Suppressor macrophage (primary cell): Measurements from ENCODE around the gene SLC11A2.
"Not testable (repeated sequence)": the region's sequence is repeated elsewhere in the genome, so short reads cannot be mapped to it uniquely, and the experiment has no call there.

Experiments used
- DNase-seq, 4 experiments: peaks; one replicate each; pipeline ENCODE4 v3.0.0-alpha.2; 2020 to 2022

SLC11A2 gene

DNA sequence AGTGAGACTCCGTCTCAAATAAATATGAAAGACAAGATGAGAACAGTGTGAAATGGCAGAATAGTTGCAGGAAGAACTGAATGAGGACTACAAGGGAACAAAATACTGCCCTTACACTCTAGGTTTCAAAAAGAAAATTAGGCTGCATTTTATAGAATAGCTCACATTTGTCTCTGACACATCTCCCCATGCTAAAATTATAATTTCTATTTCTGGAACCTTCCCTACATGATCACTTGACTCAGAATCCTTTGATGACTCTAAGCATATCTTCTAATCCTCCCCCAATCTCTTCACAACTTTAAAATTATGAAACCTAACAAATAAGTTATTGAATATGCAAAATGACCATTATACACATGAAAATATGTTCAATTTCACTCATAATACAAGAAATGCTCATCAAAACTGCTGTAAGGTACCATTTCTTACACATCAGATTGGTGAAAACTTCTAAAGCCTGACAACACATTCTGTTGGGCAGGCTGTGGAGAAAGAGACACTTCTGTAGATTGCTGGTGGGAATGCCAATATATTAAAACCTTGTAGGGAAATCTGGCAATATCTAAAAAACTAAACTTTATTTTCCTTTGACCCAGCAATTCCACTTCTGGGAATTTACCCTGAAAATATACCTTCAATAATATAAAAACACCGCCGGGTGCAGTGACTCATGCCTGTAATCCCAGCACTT is 78.1 kb downstream of the SLC11A2 start:
- peak in 1 of 4 experiments; percentile 40 for DNase-seq

DNA sequence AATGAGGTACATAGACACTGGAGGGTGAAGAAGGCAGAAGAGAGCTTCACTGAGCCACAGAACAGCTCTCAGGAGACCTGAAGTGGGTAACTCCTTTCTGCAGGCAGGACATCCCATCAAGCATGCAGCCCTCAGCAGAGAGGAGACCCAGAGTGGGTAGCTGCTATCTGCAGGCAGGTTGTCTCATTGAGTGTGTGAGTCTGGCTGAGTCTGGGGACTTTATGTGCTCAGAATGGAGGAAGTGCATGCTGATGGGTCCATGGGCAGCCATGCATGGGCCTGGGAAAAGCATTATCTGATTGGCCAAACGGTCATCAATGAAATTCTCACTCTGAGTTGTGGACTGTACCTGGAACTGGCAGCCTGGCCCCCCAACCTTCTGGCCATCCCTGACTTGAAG is 88.5 kb downstream of the SLC11A2 start:
- no peak for DNase-seq

GRCh38 chr12:50936821-50937530 is 89.2 kb downstream of the SLC11A2 start:
- no peak for DNase-seq

- DNase-seq = peak in 2 of 4 experiments; percentile 56 to 65
Measured at GRCh38 chr12:50934981-50935807, 91.0 kb downstream of the SLC11A2 start.

DNA sequence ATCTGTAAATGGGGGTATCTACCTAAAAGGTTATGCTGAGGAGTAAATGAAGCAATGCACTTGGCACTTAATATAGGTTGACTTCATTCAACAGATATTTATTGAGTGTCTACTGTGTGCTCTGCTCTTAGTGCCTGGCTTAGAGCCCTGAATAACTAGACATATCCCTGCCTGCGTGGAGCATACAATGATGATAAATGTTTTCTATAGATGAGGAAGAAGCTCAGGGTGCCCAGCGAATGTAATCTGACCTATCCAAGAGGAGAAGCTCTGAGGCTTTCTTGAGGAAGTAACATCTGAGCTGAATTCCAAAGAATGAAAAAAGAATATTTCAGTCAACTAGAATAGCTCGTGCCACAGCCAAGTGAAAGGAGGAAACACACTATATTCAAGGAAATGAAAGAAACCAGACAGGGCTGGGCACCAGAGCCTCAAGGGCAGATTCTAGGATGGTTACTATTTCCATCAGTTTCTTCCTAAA is 91.8 kb downstream of the SLC11A2 start:
- DNase-seq = peak; percentile 65 to 87 (median 78)

DNA sequence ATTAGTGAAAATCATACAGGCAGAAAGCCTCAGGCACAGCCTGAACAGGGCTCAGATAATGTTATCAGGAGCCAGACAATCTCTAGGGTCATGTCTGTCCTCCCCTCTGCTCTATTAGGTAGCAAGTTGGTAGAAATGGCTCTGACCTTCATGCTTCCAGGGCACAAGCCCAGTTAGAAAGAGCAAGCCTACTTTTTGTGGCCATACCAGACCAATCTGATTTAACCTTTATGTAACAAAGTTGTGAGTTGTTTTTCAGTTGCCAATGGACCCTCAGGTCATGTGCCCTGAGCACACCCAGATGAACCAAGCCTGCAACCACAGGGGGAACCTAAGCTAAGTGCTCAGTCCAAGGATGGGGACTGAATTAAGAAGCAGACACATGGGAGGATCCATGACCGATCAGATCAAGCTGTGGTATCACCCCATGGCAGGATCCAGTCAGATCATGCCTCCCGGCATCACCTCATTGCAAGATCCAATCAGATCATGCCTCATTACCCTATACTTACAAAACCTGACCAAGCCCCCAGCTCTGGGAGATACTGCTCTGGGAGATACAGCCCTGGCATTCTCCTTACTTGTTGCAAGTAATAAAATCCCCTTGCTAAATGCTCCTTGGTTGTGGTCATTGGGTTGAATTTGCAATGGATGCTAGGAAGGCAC is 92.6 kb downstream of the SLC11A2 start:
- peak in 2 of 4 experiments; percentile 15 to 38 for DNase-seq

- DNase-seq = no peak
Measured at GRCh38 chr12:50932787-50933280, 93.3 kb downstream of the SLC11A2 start.

DNA sequence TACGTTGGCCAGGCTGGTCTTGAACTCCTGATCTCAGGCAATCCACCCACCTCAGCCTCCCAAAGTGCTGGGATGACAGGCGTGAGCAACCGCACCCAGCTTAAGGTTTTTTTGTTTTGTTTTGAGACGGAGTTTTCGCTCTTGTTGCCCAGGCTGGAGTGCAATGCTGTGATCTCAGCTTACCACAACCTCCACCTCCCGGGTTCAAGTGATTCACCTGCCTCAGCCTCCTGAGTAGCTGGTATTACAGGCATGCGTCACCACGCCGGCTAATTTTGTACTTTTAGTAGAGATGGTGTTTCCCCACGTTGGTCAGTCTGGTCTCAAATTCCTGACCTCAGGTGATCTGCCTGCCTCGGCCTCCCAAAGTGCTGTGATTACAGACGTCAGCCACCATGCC is 95.7 kb downstream of the SLC11A2 start:
- DNase-seq = not testable (repeated sequence)

- DNase-seq = no peak
Measured at GRCh38 chr12:50929831-50930230, 96.4 kb downstream of the SLC11A2 start.
